NOMO-1 treated with dmso at 0.1 percent for 144 hours (cell line): ENCODE measurements around the gene GRIN2A.
"Not testable (repeated sequence)": the region's sequence is repeated elsewhere in the genome, so short reads cannot be mapped to it uniquely, and the experiment has no call there.

ENCODE experiments used
- DNase-seq: peaks from one replicate; lab custom pipeline; 2025; ENCODE audit not compliant: unreplicated experiment; lab: John Stamatoyannopoulos, UW

The GRIN2A gene

GRCh38 chr16:9932000-9932399 is 250.2 kb downstream of the GRIN2A start:
- DNase-seq = no peak

- DNase-seq = no peak
These were observed 252.4 kb downstream of the GRIN2A start for GRCh38 chr16:9929836-9930235.

- peak; percentile 28 for DNase-seq
These were observed 252.9 kb downstream of the GRIN2A start for GRCh38 chr16:9929313-9929712.

GRCh38 chr16:9922441-9922840 is 259.8 kb downstream of the GRIN2A start:
- no peak for DNase-seq

GRCh38 chr16:9921997-9922396 is 260.2 kb downstream of the GRIN2A start:
- DNase-seq = no peak

- no peak for DNase-seq
These were observed 262.8 kb downstream of the GRIN2A start for GRCh38 chr16:9919460-9919859.

GRCh38 chr16:9917691-9918090 is 264.5 kb downstream of the GRIN2A start:
- DNase-seq = no peak

- no peak for DNase-seq
These were observed 268.5 kb downstream of the GRIN2A start for GRCh38 chr16:9913604-9914326.

- no peak for DNase-seq
These were observed 270.2 kb downstream of the GRIN2A start for GRCh38 chr16:9911989-9912388.

GRCh38 chr16:9911231-9911630 is 271.0 kb downstream of the GRIN2A start:
- no peak for DNase-seq

GRCh38 chr16:9909072-9909825 is 273.0 kb downstream of the GRIN2A start:
- no peak for DNase-seq

- no peak for DNase-seq
These were observed 273.6 kb downstream of the GRIN2A start for GRCh38 chr16:9908613-9909012.

- no peak for DNase-seq
These were observed 274.5 kb downstream of the GRIN2A start for GRCh38 chr16:9907752-9908151.

- DNase-seq = no peak
These were observed 276.0 kb downstream of the GRIN2A start for GRCh38 chr16:9906218-9906617.

- no peak for DNase-seq
These were observed 277.7 kb downstream of the GRIN2A start for GRCh38 chr16:9904526-9904925.

GRCh38 chr16:9900576-9900975 is 281.7 kb downstream of the GRIN2A start:
- no peak for DNase-seq

GRCh38 chr16:9898555-9898954 is 283.7 kb downstream of the GRIN2A start:
- DNase-seq = no peak

- DNase-seq = no peak
These were observed 284.1 kb downstream of the GRIN2A start for GRCh38 chr16:9898124-9898523.

- DNase-seq = no peak
These were observed 286.4 kb downstream of the GRIN2A start for GRCh38 chr16:9895817-9896216.

GRCh38 chr16:9885876-9886275 is 296.4 kb downstream of the GRIN2A start:
- DNase-seq = no peak

GRCh38 chr16:9885467-9885866 is 296.8 kb downstream of the GRIN2A start:
- DNase-seq = no peak

- not testable (repeated sequence) for DNase-seq
These were observed 306.2 kb downstream of the GRIN2A start for GRCh38 chr16:9875981-9876380.

GRCh38 chr16:9874219-9874618 is 308.0 kb downstream of the GRIN2A start:
- no peak for DNase-seq
